SU-DHL-6 (cell line): ENCODE data around the gene RANBP1.

ENCODE experiments used
- H2AFZ ChIP-seq: fragments of 200-600 bp; sonication (generic); 2 replicates; pipeline ENCODE4 v1.6.1; 2014; ENCODE audit warnings: low read depth, mild to moderate bottlenecking, moderate library complexity, mixed read lengths, antibody characterized with exemption, low read length; ENCODE audit not compliant: severe bottlenecking
- H3F3A ChIP-seq: fragments of 200-600 bp; shearing (Covaris generic); 2 replicates; pipeline ENCODE4 v1.6.0; 2016; ENCODE audit warnings: antibody characterized with exemption, mild to moderate bottlenecking; ENCODE audit not compliant: insufficient read depth
- H3K27ac ChIP-seq: fragments of 200-600 bp; sonication (generic); 2 replicates; pipeline ENCODE4 v1.5.1; 2016; ENCODE audit warnings: low read depth, mild to moderate bottlenecking, low read length, moderate library complexity, mixed read lengths
- H3K27me3 ChIP-seq: fragments of 200-600 bp; sonication (generic), shearing (Covaris generic); 2 replicates; pipeline ENCODE4 v1.6.0; 2014; ENCODE audit warnings: mild to moderate bottlenecking, low read length
- H3K36me3 ChIP-seq: fragments of 200-600 bp; sonication (generic); 2 replicates; pipeline ENCODE4 v1.6.1; 2014; ENCODE audit warnings: mild to moderate bottlenecking, low read length, mixed read lengths
- H3K4me2 ChIP-seq: fragments of 300-600, 200-600 bp; shearing (Covaris generic), sonication (generic); 2 replicates; pipeline ENCODE4 v1.6.0; 2014; ENCODE audit warnings: low read length, low read depth, mild to moderate bottlenecking; ENCODE audit not compliant: poor library complexity, severe bottlenecking
- H3K4me3 ChIP-seq: fragments of 200-600 bp; sonication (generic); 2 replicates; pipeline ENCODE4 v1.5.1; 2014; ENCODE audit warnings: antibody characterized with exemption, low read length, mild to moderate bottlenecking, mixed read lengths; ENCODE audit not compliant: insufficient read depth, poor library complexity, severe bottlenecking
- H3K79me2 ChIP-seq: fragments of 200-600 bp; sonication (generic); 2 replicates; pipeline ENCODE4 v1.6.1; 2014; ENCODE audit warnings: mild to moderate bottlenecking, low read length, moderate library complexity; ENCODE audit not compliant: insufficient read depth
- H3K9ac ChIP-seq: fragments of 200-600 bp; sonication (generic); 2 replicates; pipeline ENCODE4 v1.7.0; 2014; ENCODE audit warnings: mild to moderate bottlenecking, low read length
- H3K9me2 ChIP-seq: fragments of 200-600 bp; sonication (generic); replicated peaks from 2 replicates; pipeline ENCODE4 v1.6.1; 2014; ENCODE audit warnings: low read length; ENCODE audit not compliant: insufficient read depth
- H3K9me3 ChIP-seq: fragments of 200-600 bp; sonication (generic); 2 replicates; pipeline ENCODE4 v1.6.1; 2014; ENCODE audit warnings: low read length, mixed read lengths; ENCODE audit not compliant: insufficient read depth
- H4K20me1 ChIP-seq: fragments of 200-600 bp; sonication (generic); 2 replicates; pipeline ENCODE4 v1.6.1; 2014; ENCODE audit warnings: low read depth, mild to moderate bottlenecking, antibody characterized with exemption, low read length, moderate library complexity, mixed read lengths
- EZH2phosphoT487 ChIP-seq: fragments of 200-600 bp; sonication (generic), shearing (Covaris generic); conservative IDR thresholded peaks from 2 replicates; pipeline ENCODE4 v1.6.1; 2018; ENCODE audit warnings: mild to moderate bottlenecking, antibody characterized with exemption, low read length, moderate library complexity, mixed read lengths
- TF ChIP-seq, protein P1 (sequence below): fragments of 200-600 bp; sonication (generic); IDR thresholded peaks from one replicate; pipeline ENCODE4 v1.5.1; 2017; ENCODE audit warnings: antibody characterized with exemption, mild to moderate bottlenecking, low read length, moderate library complexity; ENCODE audit not compliant: insufficient read depth, poor library complexity, severe bottlenecking

RANBP1 gene

GRCh38 chr22:20173772-20174171 is 57.9 kb downstream of the RANBP1 start:
- Histone ChIP-seq H2AFZ (no peak overlapping the region), H3K9me3 (no peaks in the 10 kb centered on the region), H3K4me2 (no peak overlapping the region), H3K27ac (no peak overlapping the region), H3K9ac (no peak overlapping the region), H3K36me3 (no peaks in the 10 kb centered on the region), H3K9me2 (no peaks in the 10 kb centered on the region), H3K79me2 (no peaks in the 10 kb centered on the region), H3F3A (no peaks in the 10 kb centered on the region), H3K4me3 (no peak overlapping the region), H4K20me1 (no peaks in the 10 kb centered on the region), H3K27me3 (no peaks in the 10 kb centered on the region)
- TF ChIP-seq, protein P1, sequence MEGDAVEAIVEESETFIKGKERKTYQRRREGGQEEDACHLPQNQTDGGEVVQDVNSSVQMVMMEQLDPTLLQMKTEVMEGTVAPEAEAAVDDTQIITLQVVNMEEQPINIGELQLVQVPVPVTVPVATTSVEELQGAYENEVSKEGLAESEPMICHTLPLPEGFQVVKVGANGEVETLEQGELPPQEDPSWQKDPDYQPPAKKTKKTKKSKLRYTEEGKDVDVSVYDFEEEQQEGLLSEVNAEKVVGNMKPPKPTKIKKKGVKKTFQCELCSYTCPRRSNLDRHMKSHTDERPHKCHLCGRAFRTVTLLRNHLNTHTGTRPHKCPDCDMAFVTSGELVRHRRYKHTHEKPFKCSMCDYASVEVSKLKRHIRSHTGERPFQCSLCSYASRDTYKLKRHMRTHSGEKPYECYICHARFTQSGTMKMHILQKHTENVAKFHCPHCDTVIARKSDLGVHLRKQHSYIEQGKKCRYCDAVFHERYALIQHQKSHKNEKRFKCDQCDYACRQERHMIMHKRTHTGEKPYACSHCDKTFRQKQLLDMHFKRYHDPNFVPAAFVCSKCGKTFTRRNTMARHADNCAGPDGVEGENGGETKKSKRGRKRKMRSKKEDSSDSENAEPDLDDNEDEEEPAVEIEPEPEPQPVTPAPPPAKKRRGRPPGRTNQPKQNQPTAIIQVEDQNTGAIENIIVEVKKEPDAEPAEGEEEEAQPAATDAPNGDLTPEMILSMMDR: no peak
- TF ChIP-seq EZH2phosphoT487: no peak

- no peaks in the 10 kb centered on the region for H3K79me2 ChIP-seq
- no peaks in the 10 kb centered on the region for H3K9me3 ChIP-seq
- H4K20me1 ChIP-seq: no peaks in the 10 kb centered on the region
- H3K9ac ChIP-seq: no peak overlapping the region
- H3K36me3 ChIP-seq: no peaks in the 10 kb centered on the region
- no peak overlapping the region for H3K4me2 ChIP-seq
- no peaks in the 10 kb centered on the region for H3F3A ChIP-seq
- H3K4me3 ChIP-seq: no peak overlapping the region
- H3K9me2 ChIP-seq: no peaks in the 10 kb centered on the region
- no peak overlapping the region for H3K27ac ChIP-seq
- H2AFZ ChIP-seq: no peak overlapping the region
- no peaks in the 10 kb centered on the region for H3K27me3 ChIP-seq
- TF ChIP-seq, protein P1: no peak
- no peak for TF ChIP-seq EZH2phosphoT487
Measured at GRCh38 chr22:20174785-20175596, 59.1 kb downstream of the RANBP1 start.

DNA sequence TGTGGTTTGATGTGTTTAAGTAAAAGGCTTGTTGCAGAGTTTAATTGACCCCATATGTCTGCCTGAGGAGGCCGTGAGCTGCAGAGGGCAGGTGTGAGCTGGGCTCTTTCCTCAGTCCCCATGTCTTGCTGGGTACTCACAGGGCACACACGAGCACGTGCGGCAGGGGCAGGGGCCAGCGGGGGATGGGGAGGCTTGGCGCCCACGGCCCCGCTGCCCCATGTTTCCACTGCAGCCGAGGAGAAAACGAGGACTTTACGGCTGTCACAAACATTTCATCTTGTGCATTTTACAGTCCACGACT is 59.6 kb downstream of the RANBP1 start:
- H3K9me2 ChIP-seq: no peaks in the 10 kb centered on the region
- no peak for TF ChIP-seq EZH2phosphoT487
- TF ChIP-seq, protein P1: no peak
- H3K27me3 ChIP-seq: no peaks in the 10 kb centered on the region

More for the DNA sequence above, 59.6 kb downstream of the RANBP1 start:
- no peak overlapping the region for H2AFZ ChIP-seq
- no peaks in the 10 kb centered on the region for H3K9me3 ChIP-seq
- H4K20me1 ChIP-seq: no peaks in the 10 kb centered on the region
- H3K4me2 ChIP-seq: no peak overlapping the region
- no peaks in the 10 kb centered on the region for H3K79me2 ChIP-seq
- no peaks in the 10 kb centered on the region for H3F3A ChIP-seq
- H3K4me3 ChIP-seq: no peak overlapping the region
- H3K27ac ChIP-seq: no peak overlapping the region
- H3K9ac ChIP-seq: no peak overlapping the region
- H3K36me3 ChIP-seq: no peaks in the 10 kb centered on the region
